HUES6 (cell line): ENCODE data around the gene OR13F1.
"Not testable (repeated sequence)": the region's sequence is repeated elsewhere in the genome, so short reads cannot be mapped to it uniquely, and the experiment has no call there.

ENCODE experiments used
- H3K27ac ChIP-seq: 2 replicates; pipeline ENCODE4 v1.7.0; 2013; ENCODE audit warnings: low read depth, mild to moderate bottlenecking, low read length, inconsistent platforms
- H3K27me3 ChIP-seq: 2 replicates; pipeline ENCODE4 v1.6.1; 2013; ENCODE audit warnings: low read length; ENCODE audit not compliant: control insufficient read depth, insufficient read depth
- H3K36me3 ChIP-seq: 2 replicates; pipeline ENCODE4 v1.6.1; 2013; ENCODE audit warnings: low read length; ENCODE audit not compliant: control insufficient read depth, insufficient read depth
- H3K4me1 ChIP-seq: 2 replicates; pipeline ENCODE4 v1.6.1; 2013; ENCODE audit warnings: low read length; ENCODE audit not compliant: control insufficient read depth, insufficient read depth
- H3K4me3 ChIP-seq: 2 replicates; pipeline ENCODE4 v1.5.1; 2013; ENCODE audit warnings: low read depth, low read length
- H3K9ac ChIP-seq: one replicate; pipeline ENCODE4 v1.6.1; 2013; ENCODE audit warnings: mild to moderate bottlenecking, low read length
- H3K9me3 ChIP-seq: 2 replicates; pipeline ENCODE4 v1.6.1; 2013; ENCODE audit warnings: low read depth, low read length; ENCODE audit not compliant: control insufficient read depth, insufficient read depth

OR13F1 gene

DNA sequence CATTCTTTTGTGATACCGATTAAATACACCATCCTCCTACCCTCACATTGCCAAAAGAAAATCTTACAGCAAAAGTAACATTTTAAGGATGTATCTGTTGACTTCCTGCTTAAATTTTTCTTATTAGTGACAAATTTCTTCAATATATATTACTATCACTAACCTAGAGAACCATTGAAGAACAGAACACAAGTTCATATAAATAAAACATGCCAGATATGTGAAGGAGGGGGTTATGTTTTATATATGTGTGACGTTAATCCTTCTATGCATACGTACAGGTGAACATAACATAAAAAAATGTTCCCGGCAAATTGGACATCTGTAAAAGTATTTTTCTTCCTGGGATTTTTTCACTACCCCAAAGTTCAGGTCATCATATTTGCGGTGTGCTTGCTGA, at the start of gene OR13F1:
Gene OR13F1, plus strand, starts transcription at position 301 of the 400 bp plus-strand sequence. Its CDS starts 0 bp downstream, at position 301.
- H3K9ac ChIP-seq: no peak within 1 kb of the TSS

DNA sequence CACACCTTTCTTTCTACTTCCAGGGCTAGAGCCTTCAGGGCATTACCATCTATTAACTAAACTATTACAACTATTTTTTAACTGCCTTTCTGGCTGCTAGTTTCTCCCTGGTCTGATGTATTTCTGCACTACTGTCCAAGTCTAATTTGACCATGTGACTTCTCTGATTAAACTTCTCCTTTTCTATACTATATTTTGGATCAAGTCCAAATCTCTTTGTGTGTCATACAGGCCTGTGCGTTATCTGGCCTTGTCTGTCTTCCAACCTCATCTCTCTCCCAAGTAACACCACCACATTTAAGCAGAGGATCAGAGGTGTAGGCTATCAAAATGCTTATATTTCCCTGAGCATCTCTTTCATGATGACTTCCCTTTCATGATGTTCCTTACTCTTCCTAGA, 47.2 kb upstream of the OR13F1 start:
- H3K27me3 ChIP-seq: no peaks in the 10 kb centered on the region
- no peaks in the 10 kb centered on the region for H3K9me3 ChIP-seq
- H3K4me3 ChIP-seq: no peak overlapping the region
- H3K4me1 ChIP-seq: no peaks in the 10 kb centered on the region
- no peak overlapping the region for H3K27ac ChIP-seq
- no peaks in the 10 kb centered on the region for H3K36me3 ChIP-seq
- H3K9ac ChIP-seq: no peak overlapping the region

More for the DNA sequence above, at the start of gene OR13F1:
- no peaks in the 10 kb centered on the region for H3K27me3 ChIP-seq
- no peaks in the 10 kb centered on the region for H3K9me3 ChIP-seq
- H3K4me3 ChIP-seq: no peak within 1 kb of the TSS
- no peaks in the 10 kb centered on the region for H3K4me1 ChIP-seq
- no peaks in the 10 kb centered on the region for H3K36me3 ChIP-seq
- no peak within 1 kb of the TSS for H3K27ac ChIP-seq

DNA sequence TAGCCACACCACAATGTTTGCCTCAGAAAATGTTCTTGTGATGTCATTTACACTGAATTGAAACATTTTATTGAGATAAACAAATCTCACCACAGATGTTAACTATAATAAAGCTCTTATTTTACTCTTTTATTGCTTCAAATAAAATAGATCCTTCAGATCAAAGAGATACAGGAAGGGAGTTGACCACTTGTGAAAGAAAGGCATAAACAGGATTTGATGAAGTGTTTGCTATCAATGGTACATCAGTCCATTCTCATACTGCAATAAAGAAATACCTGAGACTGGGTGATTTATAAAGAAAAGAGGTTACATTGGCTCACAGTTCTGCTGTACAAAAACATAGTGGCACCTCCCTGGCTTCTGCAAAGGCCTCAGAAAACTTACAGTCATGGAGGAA, 40.2 kb upstream of the OR13F1 start:
- Histone ChIP-seq H3K27ac (no peak overlapping the region), H3K9ac (no peak overlapping the region), H3K9me3 (no peaks in the 10 kb centered on the region), H3K4me1 (no peaks in the 10 kb centered on the region), H3K36me3 (no peaks in the 10 kb centered on the region), H3K4me3 (no peak overlapping the region), H3K27me3 (no peaks in the 10 kb centered on the region)

DNA sequence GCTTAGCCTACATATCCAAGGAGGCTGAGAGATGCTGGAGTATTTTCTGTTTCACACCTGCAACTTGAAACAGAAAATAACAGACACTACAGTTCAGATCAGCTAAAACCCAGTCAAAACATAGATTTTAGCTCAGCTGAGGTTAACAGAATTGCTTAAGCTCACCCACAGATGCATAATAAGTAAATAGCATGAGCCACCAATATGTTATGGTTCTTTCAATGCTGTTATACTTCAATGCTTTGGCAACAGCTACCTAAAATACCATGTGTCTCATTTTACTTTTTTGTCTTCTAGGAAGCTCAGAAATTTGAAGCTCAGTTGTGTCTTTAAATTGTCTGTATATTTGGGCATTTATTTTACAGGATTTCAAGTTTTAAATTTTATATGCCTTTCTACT, 35.8 kb upstream of the OR13F1 start:
- no peak overlapping the region for H3K4me3 ChIP-seq
- no peaks in the 10 kb centered on the region for H3K4me1 ChIP-seq
- no peak overlapping the region for H3K27ac ChIP-seq
- no peaks in the 10 kb centered on the region for H3K9me3 ChIP-seq
- H3K9ac ChIP-seq: no peak overlapping the region
- no peaks in the 10 kb centered on the region for H3K27me3 ChIP-seq
- H3K36me3 ChIP-seq: no peaks in the 10 kb centered on the region

DNA sequence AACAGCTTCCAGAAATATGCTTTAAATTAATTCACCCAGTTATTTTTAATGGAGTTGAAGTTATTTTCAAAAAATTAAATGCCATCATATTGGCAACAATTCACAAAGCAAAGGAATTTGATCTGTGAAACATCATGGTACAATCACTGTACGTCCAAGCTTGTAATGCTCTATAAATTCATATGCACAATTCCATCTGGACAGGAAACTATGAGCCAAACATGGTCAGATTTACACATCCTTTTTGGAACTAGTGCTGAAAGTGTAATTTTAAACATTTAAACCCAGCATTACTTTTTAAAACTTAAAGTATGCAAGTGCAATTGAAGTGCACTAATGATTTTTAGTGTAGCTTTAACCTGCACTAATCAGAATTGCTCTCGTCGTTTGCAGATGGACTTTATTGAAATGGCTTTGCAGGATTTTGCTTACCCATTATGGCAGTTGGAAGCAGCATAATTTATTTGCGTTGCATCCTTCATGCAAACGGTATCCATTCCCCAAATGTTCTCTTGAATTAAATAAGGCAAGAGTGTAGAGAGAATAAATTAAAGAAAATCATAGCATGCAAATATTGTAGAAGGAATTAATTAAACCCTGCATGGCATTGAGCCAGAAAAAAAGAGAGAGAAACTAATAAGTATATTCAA, 21.0 kb upstream of the OR13F1 start:
- H3K27me3 ChIP-seq: no peaks in the 10 kb centered on the region
- H3K27ac ChIP-seq: no peak overlapping the region
- no peak overlapping the region for H3K9ac ChIP-seq
- no peaks in the 10 kb centered on the region for H3K4me1 ChIP-seq
- no peaks in the 10 kb centered on the region for H3K9me3 ChIP-seq
- no peak overlapping the region for H3K4me3 ChIP-seq
- H3K36me3 ChIP-seq: no peaks in the 10 kb centered on the region

- Histone ChIP-seq H3K36me3 (no peaks in the 10 kb centered on the region), H3K9ac (no peak overlapping the region), H3K4me1 (no peaks in the 10 kb centered on the region), H3K4me3 (no peak overlapping the region), H3K27me3 (no peaks in the 10 kb centered on the region), H3K9me3 (peaks cover 2% of the 10 kb centered on the region; the same call in 1 of the 2 replicates), H3K27ac (no peak overlapping the region)
Observed at GRCh38 chr9:104485014-104485413, 19.0 kb upstream of the OR13F1 start.

DNA sequence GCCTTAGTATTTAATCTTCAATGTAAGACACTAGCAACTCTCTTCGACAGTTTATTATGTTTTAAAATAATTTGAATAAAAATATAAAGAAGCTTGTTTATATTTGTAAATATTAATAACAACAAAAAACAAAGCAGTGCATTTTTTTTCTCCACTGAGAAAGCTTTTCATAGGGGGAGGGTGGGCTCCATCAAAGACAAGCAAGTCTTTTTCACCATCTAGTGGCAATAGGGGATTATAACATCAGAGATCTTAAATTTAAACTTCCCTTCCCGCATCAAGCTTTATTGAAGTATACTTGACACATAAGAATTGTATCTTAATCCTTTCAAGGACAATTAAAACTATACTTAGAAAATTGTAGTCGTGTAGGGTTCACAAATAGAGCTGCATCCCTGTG, 9.3 kb upstream of the OR13F1 start:
- Histone ChIP-seq H3K36me3 (no peaks in the 10 kb centered on the region), H3K4me3 (no peak overlapping the region), H3K9ac (no peak overlapping the region), H3K4me1 (no peaks in the 10 kb centered on the region), H3K9me3 (peaks cover 4% of the 10 kb centered on the region), H3K27ac (no peak overlapping the region), H3K27me3 (no peaks in the 10 kb centered on the region)

- no peaks in the 10 kb centered on the region for H3K9me3 ChIP-seq
- no peak overlapping the region for H3K27ac ChIP-seq
- no peak overlapping the region for H3K4me3 ChIP-seq
- H3K9ac ChIP-seq: no peak overlapping the region
- no peaks in the 10 kb centered on the region for H3K27me3 ChIP-seq
- no peaks in the 10 kb centered on the region for H3K4me1 ChIP-seq
- no peaks in the 10 kb centered on the region for H3K36me3 ChIP-seq
Observed at GRCh38 chr9:104503440-104503839, 623 bp upstream of the OR13F1 start.

- Histone ChIP-seq H3K9me3 (no peaks in the 10 kb centered on the region), H3K4me1 (no peaks in the 10 kb centered on the region), H3K4me3 (no peak overlapping the region), H3K27me3 (no peaks in the 10 kb centered on the region), H3K36me3 (no peaks in the 10 kb centered on the region), H3K9ac (no peak overlapping the region), H3K27ac (no peak overlapping the region)
Observed at GRCh38 chr9:104506565-104506964, 2.5 kb downstream of the OR13F1 start.

DNA sequence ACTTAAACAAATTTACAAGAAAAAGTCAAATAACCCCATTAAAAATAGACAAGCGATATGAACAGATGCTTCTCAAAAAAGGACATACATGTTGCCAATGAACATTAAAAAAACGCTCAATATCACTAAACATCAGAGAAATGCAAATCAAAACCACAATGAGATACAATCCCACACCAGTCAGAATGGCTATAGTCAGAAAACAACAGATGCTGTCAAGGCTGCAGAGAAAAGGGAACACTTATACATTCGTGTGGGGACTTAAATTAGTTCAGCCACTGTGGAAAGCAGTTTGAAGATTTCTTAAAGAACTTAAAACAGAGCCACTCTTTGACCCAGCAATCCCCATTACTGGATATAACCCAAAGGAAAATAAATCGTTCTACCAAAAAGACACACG, 10.8 kb downstream of the OR13F1 start:
- Histone ChIP-seq H3K27me3 (no peaks in the 10 kb centered on the region), H3K4me1 (no peaks in the 10 kb centered on the region), H3K9me3 (no peaks in the 10 kb centered on the region), H3K9ac (no peak overlapping the region), H3K4me3 (no peak overlapping the region), H3K27ac (no peak overlapping the region), H3K36me3 (no peaks in the 10 kb centered on the region)

- H3K9me3 ChIP-seq, H3K36me3 ChIP-seq, H3K4me3 ChIP-seq, H3K9ac ChIP-seq, H3K27me3 ChIP-seq, H3K4me1 ChIP-seq, H3K27ac ChIP-seq: not testable (repeated sequence)
Observed at GRCh38 chr9:104520241-104520640, 16.2 kb downstream of the OR13F1 start.

- Histone ChIP-seq H3K9ac (no peak within 1 kb of the TSS), H3K27me3 (no peaks in the 10 kb centered on the region), H3K36me3 (no peaks in the 10 kb centered on the region), H3K4me1 (no peaks in the 10 kb centered on the region), H3K4me3 (no peak within 1 kb of the TSS), H3K9me3 (peaks cover 12% of the 10 kb centered on the region), H3K27ac (no peak within 1 kb of the TSS)
Observed at GRCh38 chr9:104527109-104527508, 23.0 kb downstream of the OR13F1 start, which contains the start of gene OR13C4. OR13C4 (minus strand) TSS chr9:104527209; CDS start chr9:104527209, 0 bp downstream.
